ENCODE measurements around the gene DUS2. TPM values are rescaled to one million over a fixed set of nuclear protein-coding genes. Genes with fewer than 3 reads are reported as not detected.
"Not testable (repeated sequence)": the region's sequence is repeated elsewhere in the genome, so short reads cannot be mapped to it uniquely, and the experiment has no call there.

The DUS2 gene
- 10.1 TPM for polyA plus RNA-seq (ENCODE audit: insufficient read length)

GRCh38 chr16:68022728-68023537 lies at the start of gene DUS2, which contains the start of gene DDX28:
Gene DUS2 (plus strand): TSS chr16:68023284. CDS start chr16:68038024, 14,740 bp downstream.
Gene DDX28 (minus strand): TSS chr16:68023232. CDS start chr16:68023202, 30 bp downstream.
- peak; percentile 86 for DNase-seq (ENCODE audit: low read depth)

GRCh38 chr16:67975321-67976105 lies 47.6 kb upstream of the DUS2 start:
- DNase-seq (ENCODE audit: low read depth) = no peak

- no peak for DNase-seq (ENCODE audit: low read depth)
These were observed 46.9 kb upstream of the DUS2 start for GRCh38 chr16:67976205-67976604.

GRCh38 chr16:67977005-67977404 lies 46.1 kb upstream of the DUS2 start:
- DNase-seq (ENCODE audit: low read depth) = no peak

- no peak for DNase-seq (ENCODE audit: low read depth)
These were observed 45.4 kb upstream of the DUS2 start for GRCh38 chr16:67977469-67978227.

GRCh38 chr16:67979955-67980678 lies 43.0 kb upstream of the DUS2 start, which contains the start of gene DPEP3:
Gene DPEP3 (minus strand): TSS chr16:67980499. CDS start chr16:67980380, 119 bp downstream.
- DNase-seq (ENCODE audit: low read depth) = no peak

GRCh38 chr16:67982011-67982696 lies 40.9 kb upstream of the DUS2 start:
- DNase-seq (ENCODE audit: low read depth) = no peak

- DNase-seq (ENCODE audit: low read depth) = no peak
These were observed 36.1 kb upstream of the DUS2 start for GRCh38 chr16:67986949-67987348.

- DNase-seq (ENCODE audit: low read depth) = no peak
These were observed 35.5 kb upstream of the DUS2 start for GRCh38 chr16:67987460-67988160.

GRCh38 chr16:67988675-67989074 lies 34.4 kb upstream of the DUS2 start:
- DNase-seq (ENCODE audit: low read depth) = no peak

- no peak for DNase-seq (ENCODE audit: low read depth)
These were observed 33.6 kb upstream of the DUS2 start for GRCh38 chr16:67989322-67990017.

- no peak for DNase-seq (ENCODE audit: low read depth)
These were observed 33.1 kb upstream of the DUS2 start for GRCh38 chr16:67990018-67990386.

- DNase-seq (ENCODE audit: low read depth) = no peak
These were observed 30.4 kb upstream of the DUS2 start for GRCh38 chr16:67992661-67993206.

GRCh38 chr16:67993207-67994039 lies 29.7 kb upstream of the DUS2 start:
- DNase-seq (ENCODE audit: low read depth) = no peak

GRCh38 chr16:67994040-67994408 lies 29.1 kb upstream of the DUS2 start:
- DNase-seq (ENCODE audit: low read depth) = not testable (repeated sequence)

- no peak for DNase-seq (ENCODE audit: low read depth)
These were observed 27.7 kb upstream of the DUS2 start for GRCh38 chr16:67995423-67995822.

- no peak for DNase-seq (ENCODE audit: low read depth)
These were observed 26.4 kb upstream of the DUS2 start for GRCh38 chr16:67996666-67997065.

- DNase-seq (ENCODE audit: low read depth) = not testable (repeated sequence)
These were observed 24.8 kb upstream of the DUS2 start for GRCh38 chr16:67998231-67998778.
